GM12874 (cell line): ENCODE results near the gene SLC26A6.

Source experiments
- TF ChIP-seq, protein P1 (sequence below): IDR thresholded peaks from 2 replicates; pipeline ENCODE4 v1.5.1; 2011; ENCODE audit warnings: low read depth, mild to moderate bottlenecking, control low read depth, low read length, moderate library complexity; ENCODE audit not compliant: insufficient read depth

Gene SLC26A6

GRCh38 chr3:48679411-48680391, 44.4 kb upstream of the SLC26A6 start:
- TF ChIP-seq, protein P1, sequence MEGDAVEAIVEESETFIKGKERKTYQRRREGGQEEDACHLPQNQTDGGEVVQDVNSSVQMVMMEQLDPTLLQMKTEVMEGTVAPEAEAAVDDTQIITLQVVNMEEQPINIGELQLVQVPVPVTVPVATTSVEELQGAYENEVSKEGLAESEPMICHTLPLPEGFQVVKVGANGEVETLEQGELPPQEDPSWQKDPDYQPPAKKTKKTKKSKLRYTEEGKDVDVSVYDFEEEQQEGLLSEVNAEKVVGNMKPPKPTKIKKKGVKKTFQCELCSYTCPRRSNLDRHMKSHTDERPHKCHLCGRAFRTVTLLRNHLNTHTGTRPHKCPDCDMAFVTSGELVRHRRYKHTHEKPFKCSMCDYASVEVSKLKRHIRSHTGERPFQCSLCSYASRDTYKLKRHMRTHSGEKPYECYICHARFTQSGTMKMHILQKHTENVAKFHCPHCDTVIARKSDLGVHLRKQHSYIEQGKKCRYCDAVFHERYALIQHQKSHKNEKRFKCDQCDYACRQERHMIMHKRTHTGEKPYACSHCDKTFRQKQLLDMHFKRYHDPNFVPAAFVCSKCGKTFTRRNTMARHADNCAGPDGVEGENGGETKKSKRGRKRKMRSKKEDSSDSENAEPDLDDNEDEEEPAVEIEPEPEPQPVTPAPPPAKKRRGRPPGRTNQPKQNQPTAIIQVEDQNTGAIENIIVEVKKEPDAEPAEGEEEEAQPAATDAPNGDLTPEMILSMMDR: no peak

- TF ChIP-seq, protein P1: no peak
These were observed 43.5 kb upstream of the SLC26A6 start for GRCh38 chr3:48678566-48679380.

- TF ChIP-seq, protein P1: no peak
These were observed 42.8 kb upstream of the SLC26A6 start for GRCh38 chr3:48678056-48678455.

- TF ChIP-seq, protein P1: no peak
These were observed 39.2 kb upstream of the SLC26A6 start for GRCh38 chr3:48674505-48674904.

DNA sequence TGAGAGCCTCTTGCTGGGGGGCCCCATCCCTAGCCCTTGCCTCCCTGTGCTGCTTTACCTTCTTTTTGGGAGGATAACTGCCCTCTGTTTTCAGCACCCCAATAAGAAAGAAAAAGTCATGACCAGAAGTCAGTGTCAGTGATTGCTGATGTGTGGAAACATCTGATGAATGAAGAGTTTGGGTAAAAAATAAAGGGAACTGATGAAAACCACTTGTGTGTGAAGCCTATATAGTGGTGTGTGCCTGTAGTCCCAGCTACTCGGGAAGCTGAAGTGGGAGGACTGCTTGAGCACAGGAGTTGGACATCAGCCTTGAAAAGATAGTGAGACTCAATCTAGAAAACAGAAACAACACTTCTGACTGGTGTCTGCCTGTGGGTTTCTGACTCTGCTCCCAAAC, 37.3 kb upstream of the SLC26A6 start:
- TF ChIP-seq, protein P1: no peak

- TF ChIP-seq, protein P1: no peak
These were observed 29.7 kb upstream of the SLC26A6 start for GRCh38 chr3:48664929-48665328.

DNA sequence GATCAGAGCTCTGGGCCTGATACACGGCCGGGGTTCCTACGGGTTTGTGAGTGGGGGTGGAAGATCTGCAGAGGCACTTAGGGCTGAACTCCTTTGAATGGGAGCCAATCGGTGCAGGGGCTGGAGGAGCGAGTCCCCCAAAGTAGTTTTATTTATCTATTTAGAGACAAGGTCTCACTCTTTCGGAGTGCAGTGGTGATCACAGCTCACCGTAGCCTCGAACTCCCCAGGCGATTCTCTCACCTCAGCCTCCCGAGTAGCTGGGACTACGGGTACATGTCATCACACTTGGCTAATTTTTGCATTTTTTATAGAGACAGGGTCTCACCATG, 29.0 kb upstream of the SLC26A6 start:
- TF ChIP-seq, protein P1: no peak
